Endothelial cell of coronary artery (primary cell): ENCODE measurements around the gene BET1L. TPM values are rescaled to one million over a fixed set of nuclear protein-coding genes. Genes with fewer than 3 reads are reported as not detected.

Experiments
- total RNA-seq: library from RNA; depleted of rRNA; stranded (reverse); fragments of >200 nt; gene quantifications from 2 replicates; pipeline ENCODE4 v1.2.3, GENCODE V29; 2014

BET1L gene
- total RNA-seq, result 10.0 and 17.7 TPM in 2 replicates

GRCh38 chr11:207208-207862, at the start of gene BET1L, which contains the start of gene RIC8A:
Gene BET1L (minus strand): TSS chr11:207399. CDS start chr11:207321, 78 bp downstream.
Gene RIC8A (plus strand): TSS chr11:207708. CDS start chr11:208855, 1,147 bp downstream.

GRCh38 chr11:236774-237767, 29.9 kb upstream of the BET1L start, which contains the start of gene PSMD13:
Gene PSMD13 (plus strand): TSS chr11:236976. CDS start chr11:237050, 74 bp downstream.

GRCh38 chr11:235997-236773, 29.0 kb upstream of the BET1L start, which contains the start of gene SIRT3:
Gene SIRT3 (minus strand): TSS chr11:236342. CDS start chr11:236328, 14 bp downstream.

GRCh38 chr11:192674-193128, 14.5 kb downstream of the BET1L start, which contains the start of gene SCGB1C1:
Gene SCGB1C1 (plus strand): TSS chr11:193078. CDS start chr11:193100, 22 bp downstream.

Other genes with a start within 250 kb of the BET1L start
- not detected in 2 replicates for gene SCGB1C1, start 14.3 kb downstream of the BET1L start, total RNA-seq
- gene RIC8A, start 309 bp upstream of the BET1L start, total RNA-seq, result 152 and 204 TPM in 2 replicates
- 4.9 and 6.6 TPM in 2 replicates for gene SIRT3, start 28.9 kb upstream of the BET1L start, total RNA-seq
- 223 and 325 TPM in 2 replicates for gene PSMD13, start 29.6 kb upstream of the BET1L start, total RNA-seq
- gene NLRP6, start 71.0 kb upstream of the BET1L start, total RNA-seq, result not detected in 2 replicates
- gene PGGHG, start 81.7 kb upstream of the BET1L start, total RNA-seq, result 7.7 and 18.4 TPM in 2 replicates
- gene IFITM5, start 92.1 kb upstream of the BET1L start, total RNA-seq, result not detected in 2 replicates
- gene IFITM2, start 100.4 kb upstream of the BET1L start, total RNA-seq, result 29.3 and 48.9 TPM in 2 replicates
- 2.1 and 8.3 TPM in 2 replicates for gene IFITM1, start 106.6 kb upstream of the BET1L start, total RNA-seq
- gene IFITM3, start 113.5 kb upstream of the BET1L start, total RNA-seq, result 30.3 and 64.5 TPM in 2 replicates
- gene B4GALNT4, start 162.1 kb upstream of the BET1L start, total RNA-seq, result 2.5 and 4.6 TPM in 2 replicates
- gene PKP3, start 186.8 kb upstream of the BET1L start, total RNA-seq, result 0.09 and 1.3 TPM in 2 replicates
- gene SIGIRR, start 207.6 kb upstream of the BET1L start, total RNA-seq, result 28.6 and 35.5 TPM in 2 replicates
- 0.09 TPM in 2 replicates for gene ANO9, start 234.6 kb upstream of the BET1L start, total RNA-seq
- gene PTDSS2, start 242.9 kb upstream of the BET1L start, total RNA-seq, result 33.9 and 34.7 TPM in 2 replicates